CD8-positive, alpha-beta memory T cell (primary cell): Measurements from ENCODE around the gene SLC17A7. TPM values are rescaled to one million over a fixed set of nuclear protein-coding genes. Genes with fewer than 3 reads are reported as not detected.
A peak's percentile ranks its signal among the peaks of the same experiment; 100 is the strongest.

Experiments
- CTCF ChIA-PET: fragments of 350-600 bp; sonication (Branson Sonifier 250); formaldehyde crosslinking; loops from one replicate; lab custom pipeline; 2021; ENCODE audit warnings: antibody characterized with exemption; lab: Charles Lee
- POLR2A ChIA-PET: fragments of 350-600 bp; sonication (Branson Sonifier 250); formaldehyde crosslinking; loops from one replicate; lab custom pipeline; 2021; ENCODE audit warnings: antibody characterized with exemption; lab: Charles Lee
- DNase-seq, 5 donors: peaks; one replicate each; pipeline versions ENCODE4 v3.0.0 to v3.0.0-alpha.2; 2020 to 2022; ENCODE audit warnings: mixed read lengths in 1 of 5
- H3K27ac ChIP-seq: one replicate; pipeline ENCODE4 v1.7.0; 2013; ENCODE audit warnings: low read depth, mild to moderate bottlenecking, low read length, moderate library complexity
- H3K27me3 ChIP-seq: 2 replicates; pipeline ENCODE4 v1.7.0; 2013; ENCODE audit warnings: low read length, mild to moderate bottlenecking; ENCODE audit not compliant: insufficient read depth, poor library complexity, severe bottlenecking
- H3K36me3 ChIP-seq: 2 replicates; pipeline ENCODE4 v1.7.0; 2013; ENCODE audit warnings: mild to moderate bottlenecking, low read length, moderate library complexity; ENCODE audit not compliant: insufficient read depth
- H3K4me1 ChIP-seq: 2 replicates; pipeline ENCODE4 v1.7.0; 2013; ENCODE audit warnings: mild to moderate bottlenecking, low read length, moderate library complexity; ENCODE audit not compliant: insufficient read depth
- H3K4me3 ChIP-seq: 2 replicates; pipeline ENCODE4 v1.7.0; 2013; ENCODE audit warnings: mild to moderate bottlenecking, low read length
- H3K9me3 ChIP-seq: 2 replicates; pipeline ENCODE4 v1.7.0; 2013; ENCODE audit warnings: mild to moderate bottlenecking, low read length
- H3K27ac Mint-ChIP-seq, 8 donors: one replicate each; pipeline ENCODE4 v1.8.0; 2020 to 2021; ENCODE audit warnings: mixed read lengths in 8 of 8, mild to moderate bottlenecking in 6 of 8, inconsistent platforms in 3 of 8, moderate library complexity in 3 of 8
- H3K27me3 Mint-ChIP-seq, 2 donors: one replicate each; pipeline ENCODE4 v1.8.0; 2020 to 2021; ENCODE audit warnings: mixed read lengths in 2 of 2, mild to moderate bottlenecking in 1 of 2, moderate library complexity in 1 of 2
- H3K36me3 Mint-ChIP-seq, 3 donors: one replicate each; pipeline ENCODE4 v1.8.0; 2020 to 2021; ENCODE audit warnings: mixed read lengths in 3 of 3, inconsistent platforms in 1 of 3, mild to moderate bottlenecking in 1 of 3
- H3K4me1 Mint-ChIP-seq, 3 donors: one replicate each; pipeline ENCODE4 v1.8.0; 2020 to 2021; ENCODE audit warnings: mixed read lengths in 3 of 3, inconsistent platforms in 1 of 3, mild to moderate bottlenecking in 1 of 3
- H3K4me3 Mint-ChIP-seq, 7 donors: one replicate each; pipeline ENCODE4 v1.8.0; 2020 to 2021; ENCODE audit warnings: mixed read lengths in 7 of 7, mild to moderate bottlenecking in 6 of 7, moderate library complexity in 4 of 7, inconsistent platforms in 2 of 7
- H3K9me3 Mint-ChIP-seq, 5 donors: one replicate each; pipeline ENCODE4 v1.8.0; 2020 to 2022; ENCODE audit warnings: mixed read lengths in 5 of 5, mild to moderate bottlenecking in 3 of 5, moderate library complexity in 2 of 5, inconsistent platforms in 1 of 5
- polyA plus RNA-seq: library from polyadenylated mRNA; unstranded; fragments of 300-500 nt; fragmentation: Illumina TruSeq; gene quantifications from one replicate; pipeline ENCODE4 v1.2.3, GENCODE V29; 2021
- total RNA-seq, 2 experiments: library from RNA; stranded (reverse); gene quantifications; one replicate each; pipeline ENCODE4 v1.2.3, GENCODE V29; 2021

Gene SLC17A7
- total and polyA plus RNA-seq, 3 experiments from 2014 or later = 0.07 to 0.09 TPM; not detected in 1

DNA sequence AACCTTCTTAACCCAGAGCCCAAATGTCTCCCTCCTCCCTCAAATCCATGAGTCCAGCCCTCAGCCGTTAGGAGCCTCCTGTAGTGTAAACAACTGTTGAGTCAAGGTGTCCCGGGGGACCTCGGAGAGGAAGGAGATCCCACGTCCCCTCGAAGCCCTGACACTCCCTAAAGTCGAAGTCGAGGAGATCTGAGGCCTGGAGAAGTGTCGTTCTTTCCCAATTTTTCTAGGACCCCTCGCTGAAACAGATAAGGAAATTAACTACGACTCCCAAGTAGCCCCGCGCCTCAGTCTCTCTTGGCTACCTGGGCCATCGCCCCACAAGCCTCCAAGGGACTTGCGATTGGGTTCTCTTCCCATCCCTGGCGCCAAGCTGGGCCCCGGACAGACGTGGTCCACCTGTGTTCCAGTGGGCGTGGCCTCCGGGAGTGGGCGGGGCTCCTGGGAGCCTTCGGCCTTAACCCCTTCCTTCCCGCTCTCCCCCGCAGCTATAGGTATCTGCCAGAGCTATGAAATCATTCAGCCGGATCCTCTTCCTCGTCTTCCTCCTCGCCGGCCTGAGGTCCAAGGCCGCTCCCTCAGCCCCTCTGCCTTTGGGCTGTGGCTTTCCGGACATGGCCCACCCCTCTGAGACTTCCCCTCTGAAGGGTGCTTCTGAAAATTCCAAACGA is 15.3 kb downstream of the SLC17A7 start:
- H3K27ac ChIP-seq = no peak overlapping the region
- ChIA-PET POLR2A (no interaction called here), CTCF (interaction anchor here (0.7 to 1.5 kb wide), 2 partner anchors 16 to 34 kb away, joined by 3 to 4 read pairs; partner anchors contain the start of gene SLC17A7)
- H3K4me3 ChIP-seq = no peak overlapping the region
- peaks cover 88% of the 10 kb centered on the region for H3K27me3 ChIP-seq
- Mint-ChIP-seq H3K4me3 (no peak overlapping the region), H3K36me3 (peaks cover 0 to 4% (median 0%) of the 10 kb centered on the region in 3 donors), H3K27me3 (peaks cover 80 to 90% of the 10 kb centered on the region in 2 donors), H3K27ac (peak overlapping the region in 1 of 8 donors; percentile 61), H3K9me3 (no peaks in the 10 kb centered on the region), H3K4me1 (peaks cover 54 to 79% (median 60%) of the 10 kb centered on the region in 3 donors)
- no peak for DNase-seq
- peaks cover 50% of the 10 kb centered on the region for H3K4me1 ChIP-seq
- H3K36me3 ChIP-seq = no peaks in the 10 kb centered on the region
- no peaks in the 10 kb centered on the region for H3K9me3 ChIP-seq

DNA sequence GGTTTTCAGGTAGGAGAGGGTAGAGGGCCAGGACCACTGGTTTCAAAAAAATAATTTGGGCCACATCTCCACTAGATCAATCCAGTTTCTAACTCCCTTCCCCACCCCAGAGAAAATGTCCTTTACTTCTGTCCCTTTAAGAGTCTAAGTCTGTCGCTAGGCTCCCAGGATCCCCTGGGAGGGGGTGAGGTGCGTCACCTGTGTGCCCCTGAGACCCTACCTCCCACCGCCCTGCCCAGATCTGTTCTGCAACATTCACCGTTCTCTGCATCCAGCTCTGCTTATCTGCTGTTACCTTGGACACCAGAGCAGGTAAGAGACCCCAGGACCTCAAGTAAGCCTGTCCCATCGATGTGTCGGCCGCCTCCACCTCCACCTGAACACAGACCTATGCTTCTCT is 16.1 kb downstream of the SLC17A7 start, which contains the start of gene GFY:
TSS of gene GFY (plus strand) at position 211 of the 400 bp plus-strand sequence. CDS start 1,043 bp downstream, outside the sequence.
- Mint-ChIP-seq H3K36me3 (no peaks in the 10 kb centered on the region), H3K9me3 (no peaks in the 10 kb centered on the region), H3K4me3 (peak within 1 kb of the TSS in 4 of 7 donors; percentile 13 to 74 (median 34)), H3K27me3 (peaks cover 83 to 90% of the 10 kb centered on the region in 2 donors), H3K4me1 (peaks cover 57 to 81% (median 58%) of the 10 kb centered on the region in 3 donors), H3K27ac (peak within 1 kb of the TSS in 2 of 8 donors; percentile 32 to 61)
- H3K27me3 ChIP-seq = peaks cover 88% of the 10 kb centered on the region
- H3K27ac ChIP-seq = no peak within 1 kb of the TSS
- H3K9me3 ChIP-seq = no peaks in the 10 kb centered on the region
- ChIA-PET POLR2A (no interaction called here), CTCF (interaction anchor here (0.7 to 1.8 kb wide), 2 partner anchors 17 to 33 kb away, joined by 3 to 4 read pairs; no protein-coding TSS in a partner anchor)
- H3K4me3 ChIP-seq = no peak within 1 kb of the TSS
- DNase-seq = no peak
- H3K4me1 ChIP-seq = peaks cover 54% of the 10 kb centered on the region
- no peaks in the 10 kb centered on the region for H3K36me3 ChIP-seq

DNA sequence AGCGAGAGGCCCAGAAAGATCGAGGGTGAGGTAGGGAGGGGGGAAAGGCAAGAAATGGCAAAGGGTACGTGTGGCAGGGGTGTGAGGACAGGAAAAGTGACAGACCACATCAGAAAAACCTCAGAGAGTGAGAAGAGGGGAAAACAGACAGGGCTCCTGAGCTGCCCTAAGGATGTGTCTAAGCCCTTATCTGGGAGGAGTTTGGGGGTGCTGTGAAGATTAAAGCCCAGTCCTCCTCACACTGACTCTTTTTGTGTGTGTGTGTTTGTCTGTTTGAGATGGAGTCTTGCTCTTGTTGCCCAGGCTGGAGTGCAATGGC is 17.4 kb downstream of the SLC17A7 start:
- peaks cover 54% of the 10 kb centered on the region for H3K4me1 ChIP-seq
- no peak overlapping the region for H3K27ac ChIP-seq
- H3K4me3 Mint-ChIP-seq = peak overlapping the region; percentile 70 to 87 (median 76)
- peaks cover 84 to 90% of the 10 kb centered on the region in 2 donors for H3K27me3 Mint-ChIP-seq
- H3K36me3 Mint-ChIP-seq = no peaks in the 10 kb centered on the region
- no peaks in the 10 kb centered on the region for H3K9me3 ChIP-seq
- ChIA-PET CTCF (interaction anchor here (1.8 kb wide), 1 partner anchor 18 kb away, joined by 4 read pairs; no protein-coding TSS in a partner anchor), POLR2A (no interaction called here)
- no peaks in the 10 kb centered on the region for H3K36me3 ChIP-seq
- no peak overlapping the region for H3K4me3 ChIP-seq
- H3K9me3 Mint-ChIP-seq = no peaks in the 10 kb centered on the region
- peaks cover 82% of the 10 kb centered on the region for H3K27me3 ChIP-seq
- H3K27ac Mint-ChIP-seq = peak overlapping the region in 3 of 8 donors; percentile 2 to 69 (median 51)
- peaks cover 55 to 81% (median 58%) of the 10 kb centered on the region in 3 donors for H3K4me1 Mint-ChIP-seq
- peak in 3 of 5 donors; percentile 21 to 56 (median 44) for DNase-seq

DNA sequence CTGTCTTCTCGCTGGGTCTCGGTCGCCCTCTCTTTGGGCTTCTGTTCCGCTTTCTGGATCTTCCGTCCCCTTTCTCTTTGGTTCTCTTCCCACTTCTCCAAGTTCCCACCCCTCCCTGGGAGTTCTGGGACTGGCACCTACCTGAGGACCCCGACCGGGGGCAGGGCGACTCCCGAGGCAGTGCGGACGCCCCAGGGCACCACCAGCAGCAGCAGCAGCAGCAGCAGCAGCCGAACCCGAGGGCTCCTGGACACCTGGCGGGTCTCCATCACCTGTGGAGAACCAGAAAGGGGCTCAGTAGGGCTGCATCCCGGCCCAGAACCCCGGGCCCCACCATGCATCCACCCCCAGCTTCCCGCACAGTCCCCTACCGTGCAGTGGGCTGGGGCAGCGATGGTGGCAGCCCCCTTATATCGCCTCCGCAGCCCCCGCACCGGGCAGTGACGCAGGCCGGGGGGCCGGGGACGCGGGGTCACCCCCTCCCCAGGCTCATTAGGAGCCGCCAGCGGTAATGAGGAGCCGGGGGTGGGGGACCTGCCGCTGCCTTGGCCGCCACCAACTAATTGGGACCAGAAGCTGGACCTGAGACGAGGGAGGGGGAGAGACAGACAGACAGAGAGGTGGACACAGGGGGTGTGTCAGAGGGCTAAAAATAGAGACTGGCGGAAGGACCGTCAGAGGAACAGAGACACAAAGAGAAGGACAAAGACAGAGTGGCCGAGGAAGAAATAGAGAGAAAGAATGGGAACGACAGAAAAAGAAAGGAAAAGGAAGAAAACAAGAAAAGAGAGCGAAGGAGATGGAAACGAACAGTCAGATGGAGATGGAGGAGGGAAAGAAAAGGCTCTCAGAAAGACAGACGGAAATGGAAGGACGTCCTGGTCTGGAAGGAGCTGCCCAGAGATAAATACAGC is 18.0 kb downstream of the SLC17A7 start, which contains the start of gene PTH2:
TSS of gene PTH2 (minus strand) at position 371 of the 914 bp plus-strand sequence. CDS start at position 269, 102 bp downstream.
- H3K36me3 ChIP-seq = no peaks in the 10 kb centered on the region
- peaks cover 50% of the 10 kb centered on the region for H3K4me1 ChIP-seq
- Mint-ChIP-seq H3K4me3 (peak within 1 kb of the TSS; percentile 70 to 87 (median 78)), H3K4me1 (peaks cover 52 to 76% (median 58%) of the 10 kb centered on the region in 3 donors), H3K36me3 (no peaks in the 10 kb centered on the region), H3K27ac (peak within 1 kb of the TSS in 4 of 8 donors; percentile 2 to 83 (median 66)), H3K27me3 (peaks cover 82 to 88% of the 10 kb centered on the region in 2 donors), H3K9me3 (no peaks in the 10 kb centered on the region)
- H3K4me3 ChIP-seq = peak within 1 kb of the TSS; percentile 53
- no peaks in the 10 kb centered on the region for H3K9me3 ChIP-seq
- H3K27ac ChIP-seq = no peak within 1 kb of the TSS
- H3K27me3 ChIP-seq = peaks cover 76% of the 10 kb centered on the region
- CTCF ChIA-PET = no interaction called here
- POLR2A ChIA-PET = no interaction called here
- no peak for DNase-seq

DNA sequence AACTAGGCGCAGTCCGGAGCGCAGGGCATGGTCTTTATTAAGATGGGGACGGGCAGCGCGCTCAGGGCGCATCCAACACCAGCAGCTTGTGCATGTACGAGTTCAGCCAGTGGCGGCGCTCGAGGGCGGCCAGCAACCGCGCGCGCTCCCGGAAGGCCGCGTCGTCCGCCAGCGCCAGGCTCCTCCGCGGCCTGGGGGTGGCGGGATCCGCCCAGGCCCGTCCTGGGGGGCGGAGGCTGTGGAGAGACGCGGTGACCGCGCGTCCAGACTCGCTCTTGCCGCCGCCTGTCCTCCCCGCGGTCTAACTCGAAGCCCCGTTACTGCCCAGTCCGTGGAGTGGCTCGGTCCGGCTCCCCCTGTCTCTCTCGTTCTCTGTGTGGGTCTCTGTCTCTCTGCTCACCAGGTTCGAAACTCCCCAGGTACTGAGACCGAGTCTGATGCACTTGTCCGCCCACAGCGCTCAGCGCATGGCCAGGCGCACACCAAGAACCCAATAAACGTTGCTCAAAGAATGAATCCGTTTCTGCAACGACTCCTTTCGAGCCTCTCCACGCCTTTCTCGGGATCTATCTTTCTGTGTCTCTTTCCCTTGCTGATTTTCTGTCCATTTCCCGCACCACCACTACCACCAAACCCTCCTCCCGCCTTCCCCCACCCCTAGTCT is 18.8 kb downstream of the SLC17A7 start:
- POLR2A ChIA-PET = no interaction called here
- H3K27me3 Mint-ChIP-seq = peaks cover 79 to 88% of the 10 kb centered on the region in 2 donors
- CTCF ChIA-PET = interaction anchor here (0.9 kb wide), 1 partner anchor 48 kb away, joined by 3 read pairs; no protein-coding TSS in a partner anchor
- Histone ChIP-seq H3K36me3 (no peaks in the 10 kb centered on the region), H3K4me3 (peak overlapping the region; percentile 53), H3K4me1 (peaks cover 42% of the 10 kb centered on the region), H3K9me3 (no peaks in the 10 kb centered on the region), H3K27me3 (peaks cover 70% of the 10 kb centered on the region), H3K27ac (no peak overlapping the region)
- H3K4me1 Mint-ChIP-seq = peaks cover 47 to 69% (median 52%) of the 10 kb centered on the region in 3 donors
- H3K9me3 Mint-ChIP-seq = no peaks in the 10 kb centered on the region
- H3K27ac Mint-ChIP-seq = peak overlapping the region in 3 of 8 donors; percentile 52 to 83 (median 80)
- H3K4me3 Mint-ChIP-seq = peak overlapping the region; percentile 19 to 86 (median 75)
- H3K36me3 Mint-ChIP-seq = no peaks in the 10 kb centered on the region
- peak; percentile 27 to 63 (median 41) for DNase-seq

DNA sequence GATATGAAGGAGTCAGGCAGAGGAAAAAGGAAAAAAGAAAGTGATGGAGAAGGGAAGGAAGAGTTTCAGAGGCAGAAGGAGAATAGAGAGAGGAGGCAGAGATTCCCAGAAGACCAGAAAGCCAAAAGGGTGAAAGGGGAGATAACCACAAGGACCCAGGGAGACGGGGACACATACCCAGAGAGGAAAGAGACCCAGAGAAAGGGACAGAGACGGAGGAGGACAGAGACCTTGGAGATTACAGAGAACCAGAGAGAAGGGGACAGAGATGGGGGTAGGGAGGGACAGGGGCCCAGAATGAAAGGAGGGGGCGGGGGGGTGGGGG is 19.5 kb downstream of the SLC17A7 start:
- peaks cover 77 to 88% of the 10 kb centered on the region in 2 donors for H3K27me3 Mint-ChIP-seq
- H3K9me3 Mint-ChIP-seq = no peaks in the 10 kb centered on the region
- H3K4me3 Mint-ChIP-seq = peak overlapping the region; percentile 9 to 61 (median 37)
- Histone ChIP-seq H3K4me3 (no peak overlapping the region), H3K4me1 (peaks cover 42% of the 10 kb centered on the region), H3K36me3 (no peaks in the 10 kb centered on the region), H3K27ac (no peak overlapping the region), H3K9me3 (no peaks in the 10 kb centered on the region), H3K27me3 (peaks cover 65% of the 10 kb centered on the region)
- peaks cover 43 to 63% (median 50%) of the 10 kb centered on the region in 3 donors for H3K4me1 Mint-ChIP-seq
- ChIA-PET CTCF (interaction anchor here (0.9 to 2.3 kb wide), 2 partner anchors 30 to 48 kb away, joined by 3 to 5 read pairs; no protein-coding TSS in a partner anchor), POLR2A (no interaction called here)
- H3K27ac Mint-ChIP-seq = peak overlapping the region in 4 of 8 donors; percentile 7 to 66 (median 30)
- DNase-seq = no peak
- H3K36me3 Mint-ChIP-seq = no peaks in the 10 kb centered on the region
